Adipocyte (in vitro differentiated cells): ENCODE measurements around the gene WDR59.
"Not testable (repeated sequence)": the region's sequence is repeated elsewhere in the genome, so short reads cannot be mapped to it uniquely, and the experiment has no call there.

ENCODE experiments used
- DNase-seq: peaks from one replicate; pipeline ENCODE4 v3.0.0-alpha.2; 2015; ENCODE audit warnings: low read depth
- H3K27me3 ChIP-seq: replicated peaks from 2 replicates; pipeline ENCODE4 v1.7.0; 2013; ENCODE audit warnings: mild to moderate bottlenecking, low read length, moderate library complexity; ENCODE audit not compliant: control insufficient read depth, insufficient read depth
- H3K36me3 ChIP-seq: 2 replicates; pipeline ENCODE4 v1.7.0; 2013; ENCODE audit warnings: low read length, mild to moderate bottlenecking, moderate library complexity; ENCODE audit not compliant: control insufficient read depth, insufficient read depth, severe bottlenecking
- H3K4me1 ChIP-seq: 2 replicates; pipeline ENCODE4 v1.7.0; 2013; ENCODE audit warnings: mild to moderate bottlenecking, low read length, moderate library complexity; ENCODE audit not compliant: control insufficient read depth, insufficient read depth
- H3K4me3 ChIP-seq: 2 replicates; pipeline ENCODE4 v1.7.0; 2013; ENCODE audit warnings: mild to moderate bottlenecking, low read length, moderate library complexity
- H3K9ac ChIP-seq: 2 replicates; pipeline ENCODE4 v1.7.0; 2013; ENCODE audit warnings: mild to moderate bottlenecking, low read length, moderate library complexity
- H3K9me3 ChIP-seq: 2 replicates; pipeline ENCODE4 v1.7.0; 2013; ENCODE audit warnings: mild to moderate bottlenecking, low read length, moderate library complexity; ENCODE audit not compliant: control insufficient read depth

Gene WDR59, protein sequence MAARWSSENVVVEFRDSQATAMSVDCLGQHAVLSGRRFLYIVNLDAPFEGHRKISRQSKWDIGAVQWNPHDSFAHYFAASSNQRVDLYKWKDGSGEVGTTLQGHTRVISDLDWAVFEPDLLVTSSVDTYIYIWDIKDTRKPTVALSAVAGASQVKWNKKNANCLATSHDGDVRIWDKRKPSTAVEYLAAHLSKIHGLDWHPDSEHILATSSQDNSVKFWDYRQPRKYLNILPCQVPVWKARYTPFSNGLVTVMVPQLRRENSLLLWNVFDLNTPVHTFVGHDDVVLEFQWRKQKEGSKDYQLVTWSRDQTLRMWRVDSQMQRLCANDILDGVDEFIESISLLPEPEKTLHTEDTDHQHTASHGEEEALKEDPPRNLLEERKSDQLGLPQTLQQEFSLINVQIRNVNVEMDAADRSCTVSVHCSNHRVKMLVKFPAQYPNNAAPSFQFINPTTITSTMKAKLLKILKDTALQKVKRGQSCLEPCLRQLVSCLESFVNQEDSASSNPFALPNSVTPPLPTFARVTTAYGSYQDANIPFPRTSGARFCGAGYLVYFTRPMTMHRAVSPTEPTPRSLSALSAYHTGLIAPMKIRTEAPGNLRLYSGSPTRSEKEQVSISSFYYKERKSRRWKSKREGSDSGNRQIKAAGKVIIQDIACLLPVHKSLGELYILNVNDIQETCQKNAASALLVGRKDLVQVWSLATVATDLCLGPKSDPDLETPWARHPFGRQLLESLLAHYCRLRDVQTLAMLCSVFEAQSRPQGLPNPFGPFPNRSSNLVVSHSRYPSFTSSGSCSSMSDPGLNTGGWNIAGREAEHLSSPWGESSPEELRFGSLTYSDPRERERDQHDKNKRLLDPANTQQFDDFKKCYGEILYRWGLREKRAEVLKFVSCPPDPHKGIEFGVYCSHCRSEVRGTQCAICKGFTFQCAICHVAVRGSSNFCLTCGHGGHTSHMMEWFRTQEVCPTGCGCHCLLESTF

GRCh38 chr16:74984529-74985296, at the start of gene WDR59:
WDR59 (minus strand) TSS chr16:74985123; CDS start chr16:74985017, 106 bp downstream.
- Histone ChIP-seq H3K9me3 (no peaks in the 10 kb centered on the region), H3K4me1 (no peaks in the 10 kb centered on the region), H3K36me3 (no peaks in the 10 kb centered on the region), H3K4me3 (peak within 1 kb of the TSS; percentile 85), H3K9ac (peak within 1 kb of the TSS; percentile 89), H3K27me3 (no peaks in the 10 kb centered on the region)
- peak; percentile 100 for DNase-seq

GRCh38 chr16:75032655-75033054, 47.7 kb upstream of the WDR59 start:
- H3K4me3 ChIP-seq = no peak overlapping the region
- no peak for DNase-seq
- H3K36me3 ChIP-seq = no peaks in the 10 kb centered on the region
- peaks cover under 1% of the 10 kb centered on the region for H3K9me3 ChIP-seq
- no peaks in the 10 kb centered on the region for H3K27me3 ChIP-seq
- H3K9ac ChIP-seq = no peak overlapping the region
- peaks cover 9% of the 10 kb centered on the region for H3K4me1 ChIP-seq

GRCh38 chr16:75029854-75030253, 44.9 kb upstream of the WDR59 start:
- no peaks in the 10 kb centered on the region for H3K9me3 ChIP-seq
- no peak overlapping the region for H3K9ac ChIP-seq
- peaks cover 30% of the 10 kb centered on the region for H3K4me1 ChIP-seq
- no peaks in the 10 kb centered on the region for H3K36me3 ChIP-seq
- H3K4me3 ChIP-seq = no peak overlapping the region
- H3K27me3 ChIP-seq = no peaks in the 10 kb centered on the region
- DNase-seq = peak; percentile 45

DNA sequence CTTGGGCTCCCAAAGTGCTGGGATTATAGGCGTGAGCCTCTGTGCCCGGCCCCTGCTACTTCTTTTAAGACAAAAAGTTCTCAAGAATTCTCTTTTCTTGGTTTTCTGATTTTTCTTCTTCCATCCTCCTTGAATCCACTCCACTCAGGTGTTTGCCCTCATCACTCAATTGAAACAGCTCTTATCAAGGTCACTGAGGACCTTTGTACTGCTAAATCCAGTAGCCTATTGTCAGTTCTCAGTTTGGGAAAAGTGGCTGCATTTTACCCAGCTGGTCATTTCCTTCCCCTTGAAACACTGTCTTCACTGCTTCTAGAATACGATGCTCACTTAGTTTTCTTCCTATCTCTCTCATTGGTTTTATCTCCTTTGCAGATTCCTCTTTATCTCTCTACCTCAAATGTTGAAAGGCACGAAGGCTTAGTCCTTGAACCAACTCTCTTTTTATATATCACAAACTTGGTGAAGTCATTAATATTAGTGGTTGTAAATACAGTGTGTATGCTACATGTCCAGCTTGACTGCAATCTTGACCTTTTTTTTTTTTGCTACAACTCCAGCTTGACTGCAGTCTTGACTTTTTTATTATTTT, 43.7 kb upstream of the WDR59 start:
- Histone ChIP-seq H3K4me3 (no peak overlapping the region), H3K27me3 (no peaks in the 10 kb centered on the region), H3K4me1 (peaks cover 30% of the 10 kb centered on the region), H3K9ac (no peak overlapping the region), H3K9me3 (no peaks in the 10 kb centered on the region), H3K36me3 (no peaks in the 10 kb centered on the region)
- no peak for DNase-seq

GRCh38 chr16:75027520-75028300, 42.8 kb upstream of the WDR59 start:
- H3K36me3 ChIP-seq = no peaks in the 10 kb centered on the region
- H3K4me1 ChIP-seq = peaks cover 36% of the 10 kb centered on the region

DNA sequence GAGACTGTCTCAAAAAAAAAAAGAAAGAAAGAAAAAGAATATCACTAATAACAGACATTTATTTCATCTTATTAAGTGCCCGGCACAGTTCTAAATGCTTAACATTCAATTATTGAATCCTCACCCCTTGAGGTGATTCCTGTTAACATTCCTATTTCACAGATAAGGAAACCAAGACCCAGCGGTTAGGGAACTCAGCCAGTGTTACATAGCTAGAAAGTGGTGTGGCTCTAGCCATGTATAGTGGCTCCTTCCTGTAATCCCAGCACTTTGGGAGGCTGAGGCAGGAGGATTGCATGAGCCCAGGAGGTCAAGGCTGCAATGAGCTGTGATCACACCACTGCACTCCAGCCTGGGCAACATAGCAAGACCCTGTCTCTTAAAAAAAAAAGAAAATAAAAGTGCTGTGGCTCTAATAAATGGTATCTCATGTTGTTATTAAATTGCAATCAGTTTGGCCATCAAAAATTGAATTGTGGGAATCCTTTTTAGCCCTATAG, 42.0 kb upstream of the WDR59 start:
- Histone ChIP-seq H3K9me3 (no peaks in the 10 kb centered on the region), H3K36me3 (no peaks in the 10 kb centered on the region), H3K9ac (peak overlapping the region; percentile 66), H3K4me3 (peak overlapping the region; percentile 51), H3K27me3 (no peaks in the 10 kb centered on the region), H3K4me1 (peaks cover 36% of the 10 kb centered on the region)
- DNase-seq = no peak

More at GRCh38 chr16:75027520-75028300, 42.8 kb upstream of the WDR59 start:
- H3K9ac ChIP-seq = no peak overlapping the region
- no peak for DNase-seq
- H3K27me3 ChIP-seq = no peaks in the 10 kb centered on the region
- no peak overlapping the region for H3K4me3 ChIP-seq
- H3K9me3 ChIP-seq = no peaks in the 10 kb centered on the region

- H3K27me3 ChIP-seq, H3K9me3 ChIP-seq, H3K36me3 ChIP-seq: not testable (repeated sequence)
- H3K4me3 ChIP-seq = peak overlapping the region; percentile 51
- H3K9ac ChIP-seq = peak overlapping the region; percentile 71
- peaks cover 36% of the 10 kb centered on the region for H3K4me1 ChIP-seq
- peak; percentile 75 for DNase-seq
Measured at GRCh38 chr16:75026239-75026891, 41.4 kb upstream of the WDR59 start.

DNA sequence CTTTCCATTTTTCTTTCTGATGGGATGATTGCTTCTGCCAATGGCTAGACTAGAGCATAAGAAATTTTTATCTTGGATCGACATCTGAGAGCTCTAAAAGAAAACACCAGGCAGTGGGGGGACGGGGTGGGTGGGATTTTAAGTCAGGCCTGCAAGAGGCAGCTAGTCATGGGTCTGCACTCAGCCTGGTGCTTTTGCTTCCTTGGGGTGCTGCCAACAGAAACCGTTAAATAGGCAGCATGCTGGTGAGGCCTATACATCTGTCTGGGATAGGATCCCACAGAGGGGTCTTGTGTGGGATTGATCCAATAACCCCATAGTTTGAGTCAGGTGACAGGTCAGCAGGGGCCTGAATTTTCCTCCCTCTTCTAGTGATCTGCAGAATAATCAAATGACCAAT, 40.8 kb upstream of the WDR59 start:
- no peak overlapping the region for H3K4me3 ChIP-seq
- DNase-seq = no peak
- no peaks in the 10 kb centered on the region for H3K27me3 ChIP-seq
- peak overlapping the region; percentile 71 for H3K9ac ChIP-seq
- H3K36me3 ChIP-seq = no peaks in the 10 kb centered on the region
- peaks cover 36% of the 10 kb centered on the region for H3K4me1 ChIP-seq
- H3K9me3 ChIP-seq = peaks cover 6% of the 10 kb centered on the region

- Histone ChIP-seq H3K4me3 (no peak overlapping the region), H3K9ac (no peak overlapping the region), H3K27me3 (no peaks in the 10 kb centered on the region), H3K9me3 (peaks cover 6% of the 10 kb centered on the region), H3K4me1 (peaks cover 32% of the 10 kb centered on the region), H3K36me3 (no peaks in the 10 kb centered on the region)
- no peak for DNase-seq
Measured at GRCh38 chr16:75024594-75024993, 39.7 kb upstream of the WDR59 start.
